ENCODE measurements around the gene RAD51B.

GRCh38 chr14:68477461-68478085 lies 658.0 kb downstream of the RAD51B start:
- TF ChIP-seq CTCF (IDR thresholded peaks at IDR 0.05) (no peak), POLR2A (IDR thresholded peaks at IDR 0.05) (no peak), POLR2AphosphoS5 (IDR thresholded peaks at IDR 0.05) (no peak), EP300 (IDR thresholded peaks at IDR 0.05; ENCODE audit: low read depth) (no peak)
